Liver (tissue), 9 donors: ENCODE data around the gene UNC5A. TPM values are rescaled to one million over a fixed set of nuclear protein-coding genes. Genes with fewer than 3 reads are reported as not detected.

Experiments used
- DNase-seq: peaks from one replicate; pipeline ENCODE4 v3.0.0-alpha.2; 2017; ENCODE audit warnings: low spot score
- H3K27ac ChIP-seq, 2 donors: one replicate each; pipeline ENCODE4 v1.7.0; 2013; ENCODE audit warnings: inconsistent platforms in 2 of 2, low read length in 2 of 2, control low read depth in 1 of 2, low read depth in 1 of 2, mild to moderate bottlenecking in 1 of 2
- H3K27me3 ChIP-seq, 4 donors: one replicate each; pipeline versions ENCODE4 v1.6.1 to v1.7.0; 2013; ENCODE audit warnings: low read length in 3 of 4, inconsistent platforms in 1 of 4, mild to moderate bottlenecking in 1 of 4, moderate library complexity in 1 of 4; ENCODE audit not compliant: control insufficient read depth in 4 of 4, insufficient read depth in 4 of 4
- H3K36me3 ChIP-seq, 4 donors: one replicate each; pipeline versions ENCODE4 v1.6.1 to v1.7.0; 2013; ENCODE audit warnings: low read length in 3 of 4, mild to moderate bottlenecking in 3 of 4, low read depth in 1 of 4, moderate library complexity in 1 of 4; ENCODE audit not compliant: control insufficient read depth in 4 of 4, insufficient read depth in 3 of 4
- H3K4me1 ChIP-seq, 4 donors: one replicate each; pipeline versions ENCODE4 v1.6.1 to v1.7.0; 2013; ENCODE audit warnings: low read length in 3 of 4, mild to moderate bottlenecking in 3 of 4, moderate library complexity in 1 of 4; ENCODE audit not compliant: control insufficient read depth in 4 of 4, insufficient read depth in 4 of 4
- H3K4me3 ChIP-seq, 3 donors: one replicate each; pipeline versions ENCODE4 v1.6.1 to v1.7.0; 2013; ENCODE audit warnings: low read length in 3 of 3, control low read depth in 1 of 3, low read depth in 1 of 3, mild to moderate bottlenecking in 1 of 3
- H3K9ac ChIP-seq, 2 donors: one replicate each; pipeline ENCODE4 v1.7.0; 2013; ENCODE audit warnings: low read length in 2 of 2, mild to moderate bottlenecking in 2 of 2, moderate library complexity in 2 of 2, control low read depth in 1 of 2, low read depth in 1 of 2
- H3K9me3 ChIP-seq, 4 donors: one replicate each; pipeline versions ENCODE4 v1.6.1 to v1.7.0; 2013; ENCODE audit warnings: low read length in 3 of 4; ENCODE audit not compliant: control insufficient read depth in 4 of 4
- ATF3 ChIP-seq: IDR thresholded peaks from 2 replicates; pipeline ENCODE4 v1.6.1; 2016; ENCODE audit warnings: antibody characterized with exemption
- EGR1 ChIP-seq, 2 donors: IDR thresholded peaks; 2 replicates each; pipeline ENCODE4 v1.6.1; 2016 to 2018; ENCODE audit warnings: antibody characterized with exemption in 2 of 2, low read depth in 2 of 2
- FOXA1 ChIP-seq: IDR thresholded peaks from 2 replicates; pipeline ENCODE4 v1.6.1; 2016; ENCODE audit warnings: antibody characterized with exemption
- FOXA2 ChIP-seq: IDR thresholded peaks from 2 replicates; pipeline ENCODE4 v1.6.1; 2016; ENCODE audit warnings: antibody characterized with exemption
- GABPA ChIP-seq, 2 donors: IDR thresholded peaks in 1 of 2; conservative IDR thresholded peaks in 1 of 2; 2 replicates each; pipeline ENCODE4 v1.6.1; 2016; ENCODE audit warnings: antibody characterized with exemption in 2 of 2, mild to moderate bottlenecking in 1 of 2, moderate library complexity in 1 of 2
- HNF4G ChIP-seq: IDR thresholded peaks from 2 replicates; pipeline ENCODE4 v1.6.1; 2016; ENCODE audit warnings: antibody characterized with exemption
- JUND ChIP-seq, 2 donors: IDR thresholded peaks; 2 replicates each; pipeline ENCODE4 v1.6.1; 2016; ENCODE audit warnings: antibody characterized with exemption in 2 of 2
- MAX ChIP-seq: IDR thresholded peaks from 2 replicates; pipeline ENCODE4 v1.6.1; 2016; ENCODE audit warnings: antibody characterized with exemption
- NR2F2 ChIP-seq: IDR thresholded peaks from 2 replicates; pipeline ENCODE4 v1.6.1; 2016; ENCODE audit warnings: antibody characterized with exemption
- RAD21 ChIP-seq, 2 donors: IDR thresholded peaks; 2 replicates each; pipeline ENCODE4 v1.6.1; 2016; ENCODE audit warnings: antibody characterized with exemption in 2 of 2, mild to moderate bottlenecking in 2 of 2
- REST ChIP-seq: IDR thresholded peaks from 2 replicates; pipeline ENCODE4 v1.6.1; 2016; ENCODE audit warnings: antibody characterized with exemption, mild to moderate bottlenecking
- RXRA ChIP-seq, 2 donors: IDR thresholded peaks; 2 replicates each; pipeline ENCODE4 v1.6.1; 2017 to 2018; ENCODE audit warnings: antibody characterized with exemption in 2 of 2, mild to moderate bottlenecking in 1 of 2
- SP1 ChIP-seq: IDR thresholded peaks from 2 replicates; pipeline ENCODE4 v1.6.1; 2018; ENCODE audit warnings: antibody characterized with exemption, mild to moderate bottlenecking
- TAF1 ChIP-seq: conservative IDR thresholded peaks from 2 replicates; pipeline ENCODE4 v1.6.1; 2016; ENCODE audit warnings: antibody characterized with exemption, mild to moderate bottlenecking
- YY1 ChIP-seq: IDR thresholded peaks from 2 replicates; pipeline ENCODE4 v1.6.1; 2016; ENCODE audit warnings: antibody characterized with exemption, mild to moderate bottlenecking
- WGBS: extraction: QIAGEN DNeasy Blood & Tissue Kit; methylation state at CpG from one replicate; pipeline ENCODE4 v1.1.7; 2013; 5-methylcytosine and 5-hydroxymethylcytosine counted together
- polyA plus RNA-seq, 2 donors: library from polyadenylated mRNA; stranded (reverse) in 1 of 2; unstranded in 1 of 2; fragments of 200-250 nt in 1 of 2; fragments of >200 nt in 1 of 2; fragmentation: Nextera tagmentation in 1 of 2; extraction: Ambion mirVana in 1 of 2; gene quantifications; one replicate each; pipeline versions ENCODE4 v1.2.1 to v1.2.3, GENCODE V29; 2013 to 2015
- total RNA-seq, 2 donors: library from RNA; depleted of rRNA; stranded (reverse); fragments of >200 nt; gene quantifications; one replicate each; pipeline ENCODE4 v1.2.3, GENCODE V29; 2014
- TF ChIP-seq, protein P1 (sequence below): fragments of 150-350 bp; IDR thresholded peaks from 2 replicates; pipeline ENCODE4 v1.5.1; 2017; ENCODE audit warnings: improper control_type of control experiment, low read depth, low read length; ENCODE audit not compliant: missing input control
- donor health status: healthy.
- donor health status: healthy.
- donor health status: healthy.
- donor health status: healthy.
- donor health status: healthy.

Gene UNC5A
- total and polyA plus RNA-seq, 4 donors: under 0.01 to 0.07 (median 0.03) TPM; not detected in 1

- TF ChIP-seq ATF3: no peak
- TF ChIP-seq GABPA (IDR thresholded peaks at IDR 0.05 in 1 of 2, conservative IDR thresholded peaks at IDR 0.05 in 1 of 2): no peak
Measured at GRCh38 chr5:176793343-176793699, 17.0 kb upstream of the UNC5A start (continued).

DNA sequence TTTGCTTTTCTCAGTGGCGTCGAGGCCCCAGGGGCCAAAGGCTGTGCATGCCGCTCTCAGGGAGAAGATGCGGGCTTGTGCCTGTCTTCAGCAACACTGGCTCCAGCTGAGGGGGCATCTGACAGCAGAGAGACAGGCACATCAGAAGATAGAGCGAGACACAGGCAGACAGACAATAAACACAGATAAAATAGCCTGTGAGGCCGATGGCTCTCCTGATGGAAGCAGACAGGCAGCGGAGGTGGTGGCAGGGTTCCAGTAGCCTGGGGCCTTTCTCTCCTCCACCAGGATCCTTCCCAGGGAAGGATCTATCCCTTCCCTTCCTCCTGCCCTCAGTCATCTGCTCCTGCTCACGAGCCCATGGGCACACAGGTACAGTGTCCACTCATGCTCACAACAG lies 16.6 kb upstream of the UNC5A start:
- TF ChIP-seq FOXA1: no peak
- TF ChIP-seq YY1: no peak
- no peak for TF ChIP-seq RXRA (IDR thresholded peaks at IDR 0.05)
- TF ChIP-seq FOXA2: no peak
- TF ChIP-seq GABPA (IDR thresholded peaks at IDR 0.05 in 1 of 2, conservative IDR thresholded peaks at IDR 0.05 in 1 of 2): no peak
- TF ChIP-seq RAD21 (IDR thresholded peaks at IDR 0.05): no peak
- TF ChIP-seq, protein P1, sequence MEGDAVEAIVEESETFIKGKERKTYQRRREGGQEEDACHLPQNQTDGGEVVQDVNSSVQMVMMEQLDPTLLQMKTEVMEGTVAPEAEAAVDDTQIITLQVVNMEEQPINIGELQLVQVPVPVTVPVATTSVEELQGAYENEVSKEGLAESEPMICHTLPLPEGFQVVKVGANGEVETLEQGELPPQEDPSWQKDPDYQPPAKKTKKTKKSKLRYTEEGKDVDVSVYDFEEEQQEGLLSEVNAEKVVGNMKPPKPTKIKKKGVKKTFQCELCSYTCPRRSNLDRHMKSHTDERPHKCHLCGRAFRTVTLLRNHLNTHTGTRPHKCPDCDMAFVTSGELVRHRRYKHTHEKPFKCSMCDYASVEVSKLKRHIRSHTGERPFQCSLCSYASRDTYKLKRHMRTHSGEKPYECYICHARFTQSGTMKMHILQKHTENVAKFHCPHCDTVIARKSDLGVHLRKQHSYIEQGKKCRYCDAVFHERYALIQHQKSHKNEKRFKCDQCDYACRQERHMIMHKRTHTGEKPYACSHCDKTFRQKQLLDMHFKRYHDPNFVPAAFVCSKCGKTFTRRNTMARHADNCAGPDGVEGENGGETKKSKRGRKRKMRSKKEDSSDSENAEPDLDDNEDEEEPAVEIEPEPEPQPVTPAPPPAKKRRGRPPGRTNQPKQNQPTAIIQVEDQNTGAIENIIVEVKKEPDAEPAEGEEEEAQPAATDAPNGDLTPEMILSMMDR: no peak
- peaks cover 0 to 8% (median 4%) of the 10 kb centered on the region in 4 donors for H3K27me3 ChIP-seq

DNA sequence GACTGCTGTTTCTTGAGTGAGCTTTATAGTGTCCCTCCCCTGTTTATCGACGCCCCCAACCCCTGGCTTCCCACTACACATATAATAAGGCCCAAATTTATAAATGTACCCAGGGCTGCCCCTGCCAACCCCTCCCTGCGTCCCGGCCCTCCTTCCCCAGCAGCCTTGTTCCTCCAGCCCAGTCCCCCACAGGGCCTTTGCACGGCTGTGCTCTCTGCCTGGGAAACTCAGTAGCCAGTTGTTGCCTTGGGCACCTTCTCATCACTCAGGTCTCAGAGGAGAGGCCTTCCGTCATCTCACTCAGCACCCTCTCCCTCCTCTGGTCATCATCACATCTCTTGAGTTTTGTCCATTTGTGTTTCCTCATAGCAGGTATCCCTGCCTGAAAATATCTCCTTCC lies 15.8 kb upstream of the UNC5A start:
- no peaks in the 10 kb centered on the region for H3K36me3 ChIP-seq
- no peak for TF ChIP-seq TAF1
- TF ChIP-seq RXRA (IDR thresholded peaks at IDR 0.05): no peak
- no peak for TF ChIP-seq FOXA1
- TF ChIP-seq NR2F2: no peak
- no peak for TF ChIP-seq FOXA2
- TF ChIP-seq RAD21 (IDR thresholded peaks at IDR 0.05): no peak
- H3K9ac ChIP-seq: no peak overlapping the region
- no peaks in the 10 kb centered on the region for H3K9me3 ChIP-seq
- peaks cover 0 to 8% (median 4%) of the 10 kb centered on the region in 4 donors for H3K27me3 ChIP-seq
- no peak overlapping the region for H3K27ac ChIP-seq
- DNase-seq: no peak
- WGBS: 86% methylated on average over 6 of the region's 6 CpGs
- H3K4me3 ChIP-seq: no peak overlapping the region
- no peaks in the 10 kb centered on the region for H3K4me1 ChIP-seq

More for the DNA sequence above, 16.6 kb upstream of the UNC5A start:
- Histone ChIP-seq H3K36me3 (no peaks in the 10 kb centered on the region), H3K9me3 (no peaks in the 10 kb centered on the region), H3K4me1 (no peaks in the 10 kb centered on the region), H3K9ac (no peak overlapping the region), H3K27ac (no peak overlapping the region), H3K4me3 (no peak overlapping the region)
- 44% methylated on average over 8 of the region's 8 CpGs for WGBS
- no peak for DNase-seq

DNA sequence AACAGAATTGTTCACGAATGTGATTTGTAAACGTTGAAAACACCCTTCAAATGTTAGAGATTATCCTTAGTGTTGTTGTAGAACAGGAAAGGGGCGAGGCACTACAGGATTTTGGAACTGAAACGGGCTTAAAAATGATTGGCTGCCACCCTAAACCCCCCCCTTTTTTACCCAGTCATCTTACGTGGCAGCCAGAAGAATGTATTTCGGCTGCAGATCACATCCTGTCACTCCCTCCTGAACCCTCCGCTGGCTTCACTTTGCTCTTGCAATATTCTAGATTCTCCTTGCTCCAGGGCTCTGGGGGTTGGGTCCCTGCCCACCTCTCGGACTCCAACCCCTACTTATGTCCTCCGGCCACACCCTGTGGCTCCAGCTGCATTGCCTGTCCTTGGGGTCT lies 13.9 kb upstream of the UNC5A start:
- Histone ChIP-seq H3K4me1 (no peaks in the 10 kb centered on the region), H3K36me3 (no peaks in the 10 kb centered on the region), H3K9me3 (no peaks in the 10 kb centered on the region), H3K27me3 (peaks cover 0 to 8% (median 4%) of the 10 kb centered on the region in 4 donors), H3K27ac (no peak overlapping the region), H3K4me3 (no peak overlapping the region), H3K9ac (no peak overlapping the region)
- no peak for DNase-seq
- WGBS: 43% methylated on average over 9 of the region's 9 CpGs
- TF ChIP-seq REST (no peak), ATF3 (no peak), HNF4G (no peak), YY1 (no peak), SP1 (no peak), FOXA2 (no peak), JUND (IDR thresholded peaks at IDR 0.05) (no peak), RAD21 (IDR thresholded peaks at IDR 0.05) (no peak), EGR1 (IDR thresholded peaks at IDR 0.05; ENCODE audit: low read depth in 2 of 2) (no peak), TAF1 (no peak), FOXA1 (no peak), MAX (no peak)
- TF ChIP-seq, protein P1: no peak
